ENCODE data around the gene SPINT2.

SPINT2 gene

GRCh38 chr19:38289955-38290354 is 25.6 kb downstream of the SPINT2 start:
- H3K9ac ChIP-seq (ENCODE audit: low read depth, low read length), result no peak overlapping the region

GRCh38 chr19:38290631-38291147 is 26.3 kb downstream of the SPINT2 start:
- Histone ChIP-seq H3K36me3 (ENCODE audit: control insufficient read depth, insufficient read depth, low read length) (peaks cover 58% of the 10 kb centered on the region), H3K27me3 (ENCODE audit: control insufficient read depth, insufficient read depth, low read length) (no peaks in the 10 kb centered on the region), H3K9ac (ENCODE audit: low read depth, low read length) (no peak overlapping the region), H3K9me3 (ENCODE audit: control insufficient read depth, insufficient read depth, low read length) (no peaks in the 10 kb centered on the region), H3K4me3 (ENCODE audit: low read depth, low read length) (no peak overlapping the region), H3K4me1 (ENCODE audit: control insufficient read depth, insufficient read depth, low read length) (no peaks in the 10 kb centered on the region)

More at GRCh38 chr19:38289955-38290354, 25.6 kb downstream of the SPINT2 start:
- no peak overlapping the region for H3K4me3 ChIP-seq (ENCODE audit: low read depth, low read length)
- H3K9me3 ChIP-seq (ENCODE audit: control insufficient read depth, insufficient read depth, low read length), result no peaks in the 10 kb centered on the region
- H3K36me3 ChIP-seq (ENCODE audit: control insufficient read depth, insufficient read depth, low read length), result peaks cover 58% of the 10 kb centered on the region
- no peaks in the 10 kb centered on the region for H3K27me3 ChIP-seq (ENCODE audit: control insufficient read depth, insufficient read depth, low read length)
- H3K4me1 ChIP-seq (ENCODE audit: control insufficient read depth, insufficient read depth, low read length), result no peaks in the 10 kb centered on the region

GRCh38 chr19:38291855-38292254 is 27.5 kb downstream of the SPINT2 start:
- H3K9ac ChIP-seq (ENCODE audit: low read depth, low read length), result peak overlapping the region; percentile 24
- H3K36me3 ChIP-seq (ENCODE audit: control insufficient read depth, insufficient read depth, low read length), result peaks cover 53% of the 10 kb centered on the region
- no peaks in the 10 kb centered on the region for H3K4me1 ChIP-seq (ENCODE audit: control insufficient read depth, insufficient read depth, low read length)
- H3K27me3 ChIP-seq (ENCODE audit: control insufficient read depth, insufficient read depth, low read length), result no peaks in the 10 kb centered on the region
- H3K9me3 ChIP-seq (ENCODE audit: control insufficient read depth, insufficient read depth, low read length), result no peaks in the 10 kb centered on the region
- no peak overlapping the region for H3K4me3 ChIP-seq (ENCODE audit: low read depth, low read length)

GRCh38 chr19:38293281-38293680 is 28.9 kb downstream of the SPINT2 start:
- Histone ChIP-seq H3K9ac (ENCODE audit: low read depth, low read length) (no peak overlapping the region), H3K4me3 (ENCODE audit: low read depth, low read length) (no peak overlapping the region), H3K27me3 (ENCODE audit: control insufficient read depth, insufficient read depth, low read length) (no peaks in the 10 kb centered on the region), H3K4me1 (ENCODE audit: control insufficient read depth, insufficient read depth, low read length) (no peaks in the 10 kb centered on the region), H3K36me3 (ENCODE audit: control insufficient read depth, insufficient read depth, low read length) (peaks cover 45% of the 10 kb centered on the region), H3K9me3 (ENCODE audit: control insufficient read depth, insufficient read depth, low read length) (no peaks in the 10 kb centered on the region)

- Histone ChIP-seq H3K9me3 (ENCODE audit: control insufficient read depth, insufficient read depth, low read length) (no peaks in the 10 kb centered on the region), H3K27me3 (ENCODE audit: control insufficient read depth, insufficient read depth, low read length) (no peaks in the 10 kb centered on the region), H3K4me3 (ENCODE audit: low read depth, low read length) (no peak overlapping the region), H3K4me1 (ENCODE audit: control insufficient read depth, insufficient read depth, low read length) (no peaks in the 10 kb centered on the region), H3K36me3 (ENCODE audit: control insufficient read depth, insufficient read depth, low read length) (peaks cover 38% of the 10 kb centered on the region), H3K9ac (ENCODE audit: low read depth, low read length) (no peak overlapping the region)
Measured at GRCh38 chr19:38294090-38294489, 29.7 kb downstream of the SPINT2 start.

GRCh38 chr19:38298821-38299680 is 34.7 kb downstream of the SPINT2 start:
- Histone ChIP-seq H3K4me1 (ENCODE audit: control insufficient read depth, insufficient read depth, low read length) (peaks cover 6% of the 10 kb centered on the region), H3K9me3 (ENCODE audit: control insufficient read depth, insufficient read depth, low read length) (no peaks in the 10 kb centered on the region), H3K9ac (ENCODE audit: low read depth, low read length) (no peak overlapping the region), H3K36me3 (ENCODE audit: control insufficient read depth, insufficient read depth, low read length) (no peaks in the 10 kb centered on the region), H3K27me3 (ENCODE audit: control insufficient read depth, insufficient read depth, low read length) (no peaks in the 10 kb centered on the region), H3K4me3 (ENCODE audit: low read depth, low read length) (no peak overlapping the region)

- peaks cover 8% of the 10 kb centered on the region for H3K4me1 ChIP-seq (ENCODE audit: control insufficient read depth, insufficient read depth, low read length)
- H3K27me3 ChIP-seq (ENCODE audit: control insufficient read depth, insufficient read depth, low read length), result no peaks in the 10 kb centered on the region
- peak within 1 kb of the TSS; percentile 70 for H3K9ac ChIP-seq (ENCODE audit: low read depth, low read length)
- peak within 1 kb of the TSS; percentile 65 for H3K4me3 ChIP-seq (ENCODE audit: low read depth, low read length)
- peaks cover 22% of the 10 kb centered on the region for H3K36me3 ChIP-seq (ENCODE audit: control insufficient read depth, insufficient read depth, low read length)
- H3K9me3 ChIP-seq (ENCODE audit: control insufficient read depth, insufficient read depth, low read length), result no peaks in the 10 kb centered on the region
Measured at GRCh38 chr19:38303517-38304351, 39.4 kb downstream of the SPINT2 start, which contains the start of gene C19orf33. Gene C19orf33, plus strand, starts transcription at chr19:38304251. Its CDS starts 11 bp downstream, at chr19:38304262.

GRCh38 chr19:38304352-38304865 is 40.0 kb downstream of the SPINT2 start:
- Histone ChIP-seq H3K27me3 (ENCODE audit: control insufficient read depth, insufficient read depth, low read length) (no peaks in the 10 kb centered on the region), H3K9ac (ENCODE audit: low read depth, low read length) (peak overlapping the region; percentile 70), H3K9me3 (ENCODE audit: control insufficient read depth, insufficient read depth, low read length) (no peaks in the 10 kb centered on the region), H3K4me3 (ENCODE audit: low read depth, low read length) (peak overlapping the region; percentile 65), H3K36me3 (ENCODE audit: control insufficient read depth, insufficient read depth, low read length) (peaks cover 24% of the 10 kb centered on the region), H3K4me1 (ENCODE audit: control insufficient read depth, insufficient read depth, low read length) (peaks cover 8% of the 10 kb centered on the region)

GRCh38 chr19:38304866-38305429 is 40.6 kb downstream of the SPINT2 start:
- Histone ChIP-seq H3K27me3 (ENCODE audit: control insufficient read depth, insufficient read depth, low read length) (no peaks in the 10 kb centered on the region), H3K9ac (ENCODE audit: low read depth, low read length) (peak overlapping the region; percentile 70), H3K9me3 (ENCODE audit: control insufficient read depth, insufficient read depth, low read length) (no peaks in the 10 kb centered on the region), H3K4me3 (ENCODE audit: low read depth, low read length) (peak overlapping the region; percentile 65), H3K4me1 (ENCODE audit: control insufficient read depth, insufficient read depth, low read length) (peaks cover 8% of the 10 kb centered on the region), H3K36me3 (ENCODE audit: control insufficient read depth, insufficient read depth, low read length) (peaks cover 27% of the 10 kb centered on the region)

GRCh38 chr19:38306236-38306635 is 41.9 kb downstream of the SPINT2 start:
- Histone ChIP-seq H3K36me3 (ENCODE audit: control insufficient read depth, insufficient read depth, low read length) (peaks cover 32% of the 10 kb centered on the region), H3K4me3 (ENCODE audit: low read depth, low read length) (no peak overlapping the region), H3K9me3 (ENCODE audit: control insufficient read depth, insufficient read depth, low read length) (no peaks in the 10 kb centered on the region), H3K27me3 (ENCODE audit: control insufficient read depth, insufficient read depth, low read length) (no peaks in the 10 kb centered on the region), H3K4me1 (ENCODE audit: control insufficient read depth, insufficient read depth, low read length) (peaks cover 2% of the 10 kb centered on the region), H3K9ac (ENCODE audit: low read depth, low read length) (no peak overlapping the region)

- Histone ChIP-seq H3K36me3 (ENCODE audit: control insufficient read depth, insufficient read depth, low read length) (peaks cover 32% of the 10 kb centered on the region), H3K4me1 (ENCODE audit: control insufficient read depth, insufficient read depth, low read length) (peaks cover 2% of the 10 kb centered on the region), H3K9ac (ENCODE audit: low read depth, low read length) (no peak overlapping the region), H3K4me3 (ENCODE audit: low read depth, low read length) (no peak overlapping the region), H3K27me3 (ENCODE audit: control insufficient read depth, insufficient read depth, low read length) (no peaks in the 10 kb centered on the region), H3K9me3 (ENCODE audit: control insufficient read depth, insufficient read depth, low read length) (no peaks in the 10 kb centered on the region)
Measured at GRCh38 chr19:38307076-38307475, 42.7 kb downstream of the SPINT2 start.
